HEK293 (cell line): ENCODE results near the gene TRMT6.

ENCODE experiments used
- CTCF ChIA-PET: fragments of 350-600 bp; formaldehyde crosslinking; extraction: SDS; loops from one replicate; lab custom pipeline; 2021; ENCODE audit warnings: antibody characterized with exemption; lab: Yijun Ruan, JAX
- POLR2A ChIA-PET: fragments of 300-600 bp; formaldehyde crosslinking; extraction: SDS; loops from one replicate; lab custom pipeline; 2020; ENCODE audit warnings: antibody characterized with exemption, inconsistent platforms; lab: Yijun Ruan, JAX
- H3K27ac ChIP-seq: fragments of 200-500 bp; sonication (Bioruptor generic); 2 replicates; pipeline ENCODE4 v1.5.1; 2014; ENCODE audit warnings: low read depth, low read length, control low read depth, inconsistent platforms; ENCODE audit errors: extremely low read depth
- H3K36me3 ChIP-seq, 2 experiments: fragments of 200-500 bp in 1 of 2; sonication (Bioruptor generic) in 1 of 2; 1 replicate in 1 of 2; 2 replicates in 1 of 2; pipeline ENCODE4 v1.5.1; 2014 to 2017; ENCODE audit warnings: inconsistent platforms in 2 of 2, low read length in 2 of 2; ENCODE audit not compliant: control insufficient read depth in 2 of 2, insufficient read depth in 1 of 2
- H3K4me1 ChIP-seq: fragments of 200-500 bp; sonication (Bioruptor generic); 2 replicates; pipeline ENCODE4 v1.5.1; 2014; ENCODE audit warnings: mild to moderate bottlenecking, low read length, inconsistent platforms; ENCODE audit not compliant: control insufficient read depth, insufficient read depth
- H3K4me3 ChIP-seq: 2 replicates; pipeline ENCODE4 v1.5.1; 2011; ENCODE audit warnings: low read depth, mild to moderate bottlenecking, control low read depth, low read length, moderate library complexity
- H3K9me3 ChIP-seq: fragments of 200-500 bp; sonication (Bioruptor generic); 2 replicates; pipeline ENCODE4 v1.5.1; 2014; ENCODE audit warnings: low read depth, low read length, inconsistent platforms; ENCODE audit not compliant: control insufficient read depth, insufficient read depth
- AEBP2 ChIP-seq: fragments of 450-650 bp; formaldehyde crosslinking; IDR thresholded peaks from 2 replicates; pipeline ENCODE4 v1.5.1; 2016; ENCODE audit warnings: missing biosample characterization, missing genetic modification characterization, borderline replicate concordance
- MEIS1 ChIP-seq: sonication (generic); formaldehyde crosslinking; IDR thresholded peaks from 2 replicates; pipeline ENCODE4 v1.8.1; 2022; ENCODE audit warnings: missing genetic modification reagents, mild to moderate bottlenecking, borderline replicate concordance
- SP7 ChIP-seq: fragments of 450-650 bp; formaldehyde crosslinking; IDR thresholded peaks from 2 replicates; pipeline ENCODE4 v1.5.1; 2016; ENCODE audit warnings: missing biosample characterization, missing genetic modification characterization
- ZFHX2 ChIP-seq: fragments of 450-650 bp; formaldehyde crosslinking; conservative IDR thresholded peaks from 2 replicates; pipeline ENCODE4 v1.5.1; 2016; ENCODE audit warnings: missing biosample characterization, missing genetic modification characterization
- ZNF114 ChIP-seq: fragments of 450-650 bp; formaldehyde crosslinking; IDR thresholded peaks from 2 replicates; pipeline ENCODE4 v1.5.0; 2017; ENCODE audit warnings: missing biosample characterization, missing genetic modification characterization
- ZNF16 ChIP-seq: fragments of 450-650 bp; formaldehyde crosslinking; IDR thresholded peaks from 2 replicates; pipeline ENCODE4 v1.5.1; 2016; ENCODE audit warnings: low read depth, missing biosample characterization, missing genetic modification characterization
- ZNF2 ChIP-seq: fragments of 450-650 bp; formaldehyde crosslinking; IDR thresholded peaks from 2 replicates; pipeline ENCODE4 v1.5.1; 2016; ENCODE audit warnings: missing biosample characterization, missing genetic modification characterization
- ZNF23 ChIP-seq: fragments of 450-650 bp; formaldehyde crosslinking; IDR thresholded peaks from 2 replicates; pipeline ENCODE4 v1.5.1; 2016; ENCODE audit warnings: missing biosample characterization, missing genetic modification characterization, borderline replicate concordance
- ZNF24 ChIP-seq: fragments of 450-650 bp; formaldehyde crosslinking; IDR thresholded peaks from 2 replicates; pipeline ENCODE4 v1.5.1; 2016; ENCODE audit warnings: missing biosample characterization, missing genetic modification characterization
- ZNF292 ChIP-seq: fragments of 450-650 bp; formaldehyde crosslinking; IDR thresholded peaks from 2 replicates; pipeline ENCODE4 v1.5.1; 2016; ENCODE audit warnings: low read depth, missing biosample characterization, missing genetic modification characterization, borderline replicate concordance
- ZNF398 ChIP-seq: fragments of 450-650 bp; formaldehyde crosslinking; IDR thresholded peaks from 2 replicates; pipeline ENCODE4 v1.5.1; 2017; ENCODE audit warnings: missing biosample characterization, missing genetic modification characterization
- ZNF610 ChIP-seq: fragments of 450-650 bp; formaldehyde crosslinking; IDR thresholded peaks from 2 replicates; pipeline ENCODE4 v1.5.1; 2016; ENCODE audit warnings: missing biosample characterization, missing genetic modification characterization, borderline replicate concordance
- ZNF621 ChIP-seq: fragments of 450-650 bp; formaldehyde crosslinking; IDR thresholded peaks from 2 replicates; pipeline ENCODE4 v1.5.1; 2017; ENCODE audit warnings: missing biosample characterization, missing genetic modification characterization
- ZNF670 ChIP-seq: fragments of 450-650 bp; formaldehyde crosslinking; IDR thresholded peaks from 2 replicates; pipeline ENCODE4 v1.5.1; 2016; ENCODE audit warnings: missing biosample characterization, missing genetic modification characterization, low read depth
- ZNF701 ChIP-seq: fragments of 450-650 bp; formaldehyde crosslinking; IDR thresholded peaks from 2 replicates; pipeline ENCODE4 v1.5.1; 2016; ENCODE audit warnings: missing biosample characterization, missing genetic modification characterization
- ZSCAN16 ChIP-seq: fragments of 450-650 bp; formaldehyde crosslinking; IDR thresholded peaks from 2 replicates; pipeline ENCODE4 v1.5.1; 2016; ENCODE audit warnings: missing biosample characterization, missing genetic modification characterization
- ZXDB ChIP-seq: fragments of 450-650 bp; formaldehyde crosslinking; IDR thresholded peaks from 2 replicates; pipeline ENCODE4 v1.5.1; 2016; ENCODE audit warnings: missing biosample characterization, missing genetic modification characterization
- TF ChIP-seq, protein P1 (sequence below): fragments of 450-650 bp; formaldehyde crosslinking; IDR thresholded peaks from 2 replicates; pipeline ENCODE4 v1.5.1; 2016; ENCODE audit warnings: missing biosample characterization, missing genetic modification characterization
- TF ChIP-seq, protein P2 (sequence below): fragments of 450-650 bp; formaldehyde crosslinking; IDR thresholded peaks from 2 replicates; pipeline ENCODE4 v1.5.1; 2016; ENCODE audit warnings: missing biosample characterization, missing genetic modification characterization, low read depth

The TRMT6 gene

DNA sequence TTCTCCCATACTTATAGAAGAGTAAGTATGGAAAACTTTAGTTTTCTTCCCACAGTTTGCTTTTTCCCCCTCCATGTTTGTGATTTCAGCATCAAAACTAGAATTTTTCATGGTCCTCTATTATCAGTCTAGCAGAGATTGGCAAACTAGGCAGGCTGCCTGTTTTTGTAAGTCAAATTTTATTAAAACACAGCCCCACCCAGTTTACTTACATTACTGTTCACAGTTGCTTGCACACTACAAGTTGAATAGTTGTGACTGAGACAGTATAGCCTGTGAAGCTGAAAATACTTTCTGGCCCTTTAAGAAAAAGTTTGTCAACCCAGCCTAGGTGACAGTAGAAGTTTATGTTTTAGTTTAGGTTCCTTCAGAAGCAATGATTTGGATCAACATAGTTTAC, 19.6 kb upstream of the TRMT6 start:
- ChIA-PET CTCF (no interaction called here), POLR2A (no interaction called here)
- TF ChIP-seq ZXDB (tag by site-specific recombination) (no peak), ZFHX2 (tag by site-specific recombination) (no peak), AEBP2 (tag by site-specific recombination) (no peak), ZNF621 (tag by site-specific recombination) (no peak), ZNF398 (tag by site-specific recombination) (no peak), ZNF670 (tag by site-specific recombination) (no peak), ZNF16 (no peak), ZNF24 (tag by site-specific recombination) (no peak), ZNF23 (tag by site-specific recombination) (no peak), SP7 (tag by site-specific recombination) (no peak), ZNF610 (tag by site-specific recombination) (no peak)
- TF ChIP-seq, protein P1, sequence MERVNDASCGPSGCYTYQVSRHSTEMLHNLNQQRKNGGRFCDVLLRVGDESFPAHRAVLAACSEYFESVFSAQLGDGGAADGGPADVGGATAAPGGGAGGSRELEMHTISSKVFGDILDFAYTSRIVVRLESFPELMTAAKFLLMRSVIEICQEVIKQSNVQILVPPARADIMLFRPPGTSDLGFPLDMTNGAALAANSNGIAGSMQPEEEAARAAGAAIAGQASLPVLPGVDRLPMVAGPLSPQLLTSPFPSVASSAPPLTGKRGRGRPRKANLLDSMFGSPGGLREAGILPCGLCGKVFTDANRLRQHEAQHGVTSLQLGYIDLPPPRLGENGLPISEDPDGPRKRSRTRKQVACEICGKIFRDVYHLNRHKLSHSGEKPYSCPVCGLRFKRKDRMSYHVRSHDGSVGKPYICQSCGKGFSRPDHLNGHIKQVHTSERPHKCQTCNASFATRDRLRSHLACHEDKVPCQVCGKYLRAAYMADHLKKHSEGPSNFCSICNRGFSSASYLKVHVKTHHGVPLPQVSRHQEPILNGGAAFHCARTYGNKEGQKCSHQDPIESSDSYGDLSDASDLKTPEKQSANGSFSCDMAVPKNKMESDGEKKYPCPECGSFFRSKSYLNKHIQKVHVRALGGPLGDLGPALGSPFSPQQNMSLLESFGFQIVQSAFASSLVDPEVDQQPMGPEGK (tag by site-specific recombination) = no peak
- no peak overlapping the region for H3K27ac ChIP-seq
- no peak overlapping the region for H3K4me3 ChIP-seq
- H3K9me3 ChIP-seq = no peaks in the 10 kb centered on the region
- H3K4me1 ChIP-seq = no peaks in the 10 kb centered on the region
- H3K36me3 ChIP-seq = peaks cover 36 to 90% of the 10 kb centered on the region in 2 experiments

GRCh38 chr20:5969348-5969935, 19.1 kb upstream of the TRMT6 start:
- H3K9me3 ChIP-seq = no peaks in the 10 kb centered on the region
- H3K36me3 ChIP-seq = peaks cover 39 to 90% of the 10 kb centered on the region in 2 experiments
- no peak overlapping the region for H3K4me3 ChIP-seq
- ChIA-PET CTCF (no interaction called here), POLR2A (no interaction called here)
- H3K4me1 ChIP-seq = no peaks in the 10 kb centered on the region
- no peak for TF ChIP-seq ZFHX2 (tag by site-specific recombination)
- TF ChIP-seq ZNF701 = no peak
- TF ChIP-seq ZSCAN16 (tag by site-specific recombination) = no peak
- TF ChIP-seq ZXDB (tag by site-specific recombination) = no peak
- no peak for TF ChIP-seq ZNF2 (tag by site-specific recombination)
- TF ChIP-seq ZNF114 (tag by site-specific recombination) = no peak
- no peak for TF ChIP-seq MEIS1 (CRISPR knock-in tag)
- TF ChIP-seq ZNF292 (tag by site-specific recombination) = no peak
- TF ChIP-seq, protein P2, sequence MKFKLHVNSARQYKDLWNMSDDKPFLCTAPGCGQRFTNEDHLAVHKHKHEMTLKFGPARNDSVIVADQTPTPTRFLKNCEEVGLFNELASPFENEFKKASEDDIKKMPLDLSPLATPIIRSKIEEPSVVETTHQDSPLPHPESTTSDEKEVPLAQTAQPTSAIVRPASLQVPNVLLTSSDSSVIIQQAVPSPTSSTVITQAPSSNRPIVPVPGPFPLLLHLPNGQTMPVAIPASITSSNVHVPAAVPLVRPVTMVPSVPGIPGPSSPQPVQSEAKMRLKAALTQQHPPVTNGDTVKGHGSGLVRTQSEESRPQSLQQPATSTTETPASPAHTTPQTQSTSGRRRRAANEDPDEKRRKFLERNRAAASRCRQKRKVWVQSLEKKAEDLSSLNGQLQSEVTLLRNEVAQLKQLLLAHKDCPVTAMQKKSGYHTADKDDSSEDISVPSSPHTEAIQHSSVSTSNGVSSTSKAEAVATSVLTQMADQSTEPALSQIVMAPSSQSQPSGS (tag by site-specific recombination) = no peak
- no peak for TF ChIP-seq ZNF23 (tag by site-specific recombination)
- no peak overlapping the region for H3K27ac ChIP-seq
